CD4-positive, alpha-beta T cell treated with Interleukin-12 subunit alpha and Interleukin-12 subunit beta, for 1 hour (primary cell): Measurements from ENCODE around the gene LRRC23.
"Not testable (repeated sequence)": the region's sequence is repeated elsewhere in the genome, so short reads cannot be mapped to it uniquely, and the experiment has no call there.

Source experiments
- DNase-seq: peaks from one replicate; pipeline ENCODE4 v3.0.0-alpha.2; 2020

LRRC23 gene

GRCh38 chr12:6872073-6873048, 32.3 kb upstream of the LRRC23 start:
- DNase-seq, result peak; percentile 88

- DNase-seq, result peak; percentile 99
Observed at GRCh38 chr12:6873094-6874014, 31.3 kb upstream of the LRRC23 start, which contains the start of gene SPSB2. Gene SPSB2, minus strand, starts transcription at chr12:6873303. Its CDS starts 402 bp downstream, at chr12:6872901.

GRCh38 chr12:6874015-6874368, 30.6 kb upstream of the LRRC23 start:
- DNase-seq, result not testable (repeated sequence)

- DNase-seq, result not testable (repeated sequence)
Observed at GRCh38 chr12:6879824-6880223, 24.8 kb upstream of the LRRC23 start.

- DNase-seq, result no peak
Observed at GRCh38 chr12:6883252-6883651, 21.4 kb upstream of the LRRC23 start.

GRCh38 chr12:6883683-6884082, 20.9 kb upstream of the LRRC23 start:
- no peak for DNase-seq

- DNase-seq, result no peak
Observed at GRCh38 chr12:6884539-6884938, 20.1 kb upstream of the LRRC23 start.

- DNase-seq, result not testable (repeated sequence)
Observed at GRCh38 chr12:6886206-6886999, 18.2 kb upstream of the LRRC23 start.

GRCh38 chr12:6887460-6887859, 17.2 kb upstream of the LRRC23 start:
- no peak for DNase-seq

- DNase-seq, result no peak
Observed at GRCh38 chr12:6888360-6888759, 16.3 kb upstream of the LRRC23 start.

- DNase-seq, result not testable (repeated sequence)
Observed at GRCh38 chr12:6888794-6889193, 15.8 kb upstream of the LRRC23 start.

- DNase-seq, result not testable (repeated sequence)
Observed at GRCh38 chr12:6889775-6890573, 14.6 kb upstream of the LRRC23 start.

GRCh38 chr12:6890789-6891645, 13.6 kb upstream of the LRRC23 start:
- DNase-seq, result peak; percentile 99

- DNase-seq, result no peak
Observed at GRCh38 chr12:6891646-6892001, 13.0 kb upstream of the LRRC23 start.

GRCh38 chr12:6892683-6893082, 11.9 kb upstream of the LRRC23 start:
- DNase-seq, result not testable (repeated sequence)

GRCh38 chr12:6894321-6894720, 10.3 kb upstream of the LRRC23 start:
- DNase-seq, result no peak

GRCh38 chr12:6896846-6897435, 7.7 kb upstream of the LRRC23 start:
- no peak for DNase-seq

- DNase-seq, result no peak
Observed at GRCh38 chr12:6899427-6899826, 5.2 kb upstream of the LRRC23 start.

GRCh38 chr12:6899837-6900519, 4.6 kb upstream of the LRRC23 start:
- peak; percentile 34 for DNase-seq

GRCh38 chr12:6902448-6902847, 2.2 kb upstream of the LRRC23 start:
- no peak for DNase-seq
